HuH-7 (cell line): ENCODE data around the gene COL20A1.

Source experiments
- DNase-seq: peaks from one replicate; pipeline ENCODE4 v3.0.0; 2011; ENCODE audit warnings: low spot score

The COL20A1 gene

DNA sequence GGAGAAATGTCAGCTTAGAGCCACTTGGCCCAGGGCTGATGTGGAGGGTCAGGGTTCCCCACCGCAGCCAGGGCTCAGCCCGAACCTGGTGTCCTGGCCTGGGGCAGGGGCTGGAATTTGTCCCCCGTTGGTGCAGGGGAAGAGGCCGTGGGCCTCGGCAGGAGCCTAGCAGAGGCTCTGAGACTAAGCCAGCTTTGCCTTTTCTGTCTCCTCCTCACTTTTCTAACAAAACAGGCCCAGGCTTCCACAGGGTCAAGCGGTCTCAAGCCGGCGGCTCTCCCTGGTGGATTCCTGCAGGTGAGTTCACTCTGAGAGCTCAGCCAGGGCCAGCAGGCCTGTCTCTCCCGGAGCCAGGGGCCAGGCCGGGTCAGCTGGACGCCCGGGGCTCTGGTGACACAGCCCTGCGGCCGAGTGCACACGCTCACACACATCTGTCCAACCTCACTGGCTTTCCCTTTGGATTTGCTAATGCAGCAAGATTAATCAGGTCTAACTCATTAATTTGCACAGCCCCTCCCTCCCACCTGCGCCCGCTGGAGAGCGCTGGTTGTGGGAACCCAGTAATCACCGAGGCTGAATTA is 71.1 kb downstream of the COL20A1 start:
- DNase-seq, result no peak

GRCh38 chr20:63364801-63365585 is 72.0 kb downstream of the COL20A1 start:
- DNase-seq, result no peak

DNA sequence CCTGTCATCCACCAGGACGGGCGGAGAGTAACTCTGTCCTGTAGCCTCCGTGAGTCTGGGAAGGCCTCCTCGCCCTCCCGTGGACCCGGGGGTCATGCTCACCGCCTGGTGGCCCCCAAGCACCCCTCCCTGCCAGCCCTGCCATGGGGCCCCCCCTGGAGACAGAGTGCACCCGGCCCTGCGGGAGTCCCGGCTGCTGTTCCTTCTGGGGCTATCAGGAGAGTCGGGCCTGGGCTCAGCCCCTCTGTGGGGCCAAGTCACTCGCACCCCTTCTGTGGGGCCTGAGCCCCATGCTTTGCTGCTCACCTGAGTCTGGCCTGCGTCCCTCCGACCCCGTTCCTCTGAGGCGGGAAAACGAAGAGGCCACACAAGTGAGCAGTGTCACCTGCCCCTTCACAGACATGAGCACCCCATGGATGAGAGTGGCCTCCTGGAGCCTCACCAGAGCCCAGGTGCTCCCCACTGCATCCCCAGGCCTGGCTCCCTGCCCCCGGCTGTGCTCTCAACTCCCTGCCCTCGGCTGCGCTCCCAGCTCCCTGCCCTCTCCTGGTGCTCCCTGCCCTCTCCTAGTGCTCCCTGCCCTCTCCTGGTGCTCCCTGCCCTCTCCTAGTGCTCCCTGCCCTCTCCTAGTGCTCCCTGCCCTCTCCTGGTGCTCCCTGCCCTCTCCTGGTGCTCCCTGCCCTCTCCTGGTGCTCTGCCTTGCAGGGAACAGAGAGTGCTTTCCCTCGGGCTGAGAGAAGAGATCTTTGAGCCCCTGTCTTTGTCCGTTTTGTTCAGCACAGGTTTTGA is 72.8 kb downstream of the COL20A1 start:
- DNase-seq, result no peak

GRCh38 chr20:63366390-63367365 is 73.7 kb downstream of the COL20A1 start:
- no peak for DNase-seq

GRCh38 chr20:63367446-63368055 is 74.6 kb downstream of the COL20A1 start:
- DNase-seq, result no peak

GRCh38 chr20:63368151-63368550 is 75.2 kb downstream of the COL20A1 start:
- DNase-seq, result no peak

GRCh38 chr20:63369024-63369530 is 76.1 kb downstream of the COL20A1 start:
- DNase-seq, result no peak

DNA sequence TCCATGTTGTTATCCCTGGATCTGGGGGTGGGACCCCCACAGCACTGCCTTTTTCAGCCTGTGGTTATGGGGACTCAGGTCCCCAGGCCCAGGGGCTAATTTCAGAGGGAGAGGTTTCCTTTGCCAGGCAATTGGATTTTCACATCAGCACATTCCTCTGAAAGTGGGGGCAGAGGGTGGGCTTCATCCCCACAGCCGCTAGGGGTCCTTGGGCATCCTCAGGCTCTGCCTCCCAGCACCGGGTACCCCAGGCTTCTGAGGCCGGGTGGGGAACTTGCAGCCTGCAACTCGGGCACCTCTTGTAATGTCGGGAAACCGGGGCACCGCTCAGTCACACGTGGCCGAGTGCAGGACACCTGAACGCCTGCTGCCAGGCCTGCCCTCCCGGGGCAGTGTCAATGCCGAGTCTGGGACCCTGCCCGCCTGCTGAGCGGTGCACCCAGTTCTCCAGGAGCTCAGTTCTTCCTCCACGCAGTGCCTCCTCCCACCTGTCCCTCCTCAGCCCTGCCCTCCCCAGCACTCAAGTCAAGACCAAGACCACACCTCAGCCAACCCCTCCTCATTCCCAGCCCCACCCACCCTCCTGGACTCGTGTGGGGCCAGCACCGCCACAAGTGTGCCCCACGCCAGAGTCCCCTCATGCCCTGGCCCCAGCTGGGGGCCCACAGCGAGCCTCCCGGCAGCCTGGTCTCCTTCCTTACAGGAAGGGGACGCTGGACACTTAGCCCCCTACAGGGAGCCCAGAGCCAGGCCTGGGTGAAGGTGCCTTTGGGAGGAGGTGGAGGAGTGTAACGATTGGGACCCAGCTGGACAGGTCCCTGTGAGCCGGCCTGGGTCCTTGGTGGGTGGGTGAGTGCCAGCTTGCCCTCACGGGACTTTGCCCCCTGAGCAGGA is 77.0 kb downstream of the COL20A1 start:
- DNase-seq, result no peak

DNA sequence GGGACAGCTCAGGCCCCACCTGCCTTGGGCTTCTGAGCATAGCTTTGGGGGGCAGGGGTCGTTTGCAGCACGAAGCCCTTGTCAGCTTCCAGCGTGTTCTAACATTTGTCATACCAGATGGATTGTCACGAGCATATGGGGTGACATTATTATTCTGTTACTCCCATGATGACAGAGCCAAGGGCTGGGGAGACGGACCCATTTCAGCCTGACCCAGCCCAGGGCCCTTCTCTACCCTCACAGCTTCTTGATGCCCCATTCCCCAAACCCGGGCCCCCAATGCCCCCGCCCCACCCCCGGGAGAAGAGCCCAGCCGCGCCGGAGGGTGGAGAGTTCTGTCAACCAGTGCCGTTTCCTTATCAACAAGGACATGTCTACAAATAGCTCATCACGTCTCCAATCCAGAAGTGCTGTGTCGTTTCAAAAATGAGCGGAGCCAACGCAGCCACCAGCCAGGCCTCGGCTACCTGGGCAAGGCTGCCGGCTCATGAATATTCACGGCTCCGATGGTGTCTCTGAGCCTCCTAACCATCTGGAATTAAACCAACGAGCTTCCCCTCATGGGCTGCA is 77.7 kb downstream of the COL20A1 start:
- DNase-seq, result no peak

GRCh38 chr20:63371291-63371865 is 78.4 kb downstream of the COL20A1 start:
- DNase-seq, result no peak

DNA sequence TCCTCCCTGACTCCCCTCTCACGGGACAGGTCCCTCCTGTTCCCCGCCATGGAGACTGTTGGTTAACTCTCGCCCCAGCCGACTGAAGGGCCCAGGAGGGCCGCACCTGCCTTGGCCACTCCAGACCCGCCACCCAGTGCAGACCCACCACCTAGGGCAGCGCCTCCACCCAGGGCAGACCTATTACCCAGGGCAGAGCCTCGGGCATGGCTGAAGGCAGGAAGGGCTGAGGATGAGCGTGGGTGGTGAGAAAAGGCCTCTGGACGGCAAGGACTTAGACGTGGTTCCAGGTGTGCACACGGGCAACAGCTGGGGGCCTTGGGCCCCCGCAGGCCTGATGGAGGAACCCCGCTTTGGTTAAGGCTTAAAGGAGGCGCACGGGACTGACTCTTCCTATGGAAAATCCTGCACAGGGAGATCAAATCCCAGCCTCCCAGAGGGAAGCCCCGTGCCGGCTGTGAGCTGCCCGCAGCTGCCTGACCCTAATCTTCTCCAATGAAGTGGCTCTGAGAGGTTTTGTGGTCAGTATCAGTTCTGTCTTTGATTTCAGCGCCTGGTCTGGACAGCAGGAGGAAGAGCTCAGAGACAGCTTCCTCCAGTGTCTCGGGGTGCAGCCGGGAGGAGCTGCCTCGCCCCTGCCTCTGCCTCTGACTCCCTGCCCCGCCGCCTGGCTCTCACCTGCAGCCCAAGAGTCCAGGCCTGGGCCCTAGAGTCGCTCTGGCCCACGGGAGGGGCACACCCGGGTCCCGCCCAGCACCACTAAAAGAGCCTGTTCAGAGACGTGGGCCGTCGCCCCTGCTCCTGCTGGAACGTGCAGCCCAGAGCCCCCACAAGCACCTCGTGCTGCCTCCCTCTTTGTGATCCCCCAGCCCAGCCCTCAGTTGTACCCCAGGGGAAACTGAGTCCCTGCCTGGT is 80.2 kb downstream of the COL20A1 start:
- DNase-seq, result no peak

- no peak for DNase-seq
Observed at GRCh38 chr20:63373996-63374395, 81.0 kb downstream of the COL20A1 start.

DNA sequence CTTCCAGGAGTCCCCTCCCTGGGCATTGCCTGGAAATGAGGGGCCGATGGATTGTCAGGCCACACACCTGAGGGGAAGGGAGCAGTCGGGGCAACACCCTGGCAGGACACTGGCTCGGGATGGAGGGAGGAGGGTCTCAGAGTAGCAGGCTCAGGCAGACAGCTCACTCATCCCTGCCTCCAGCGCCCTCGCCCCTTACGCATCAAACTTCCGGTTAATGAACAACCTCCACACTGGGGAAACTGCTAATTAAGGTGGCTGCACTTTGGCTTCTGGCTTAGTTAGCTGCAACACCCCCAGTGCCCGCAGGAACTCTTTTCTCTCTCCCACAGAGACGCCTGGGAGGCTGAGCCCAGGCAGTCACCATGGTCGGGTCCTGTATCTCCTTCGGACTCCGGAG is 81.5 kb downstream of the COL20A1 start:
- DNase-seq, result no peak

DNA sequence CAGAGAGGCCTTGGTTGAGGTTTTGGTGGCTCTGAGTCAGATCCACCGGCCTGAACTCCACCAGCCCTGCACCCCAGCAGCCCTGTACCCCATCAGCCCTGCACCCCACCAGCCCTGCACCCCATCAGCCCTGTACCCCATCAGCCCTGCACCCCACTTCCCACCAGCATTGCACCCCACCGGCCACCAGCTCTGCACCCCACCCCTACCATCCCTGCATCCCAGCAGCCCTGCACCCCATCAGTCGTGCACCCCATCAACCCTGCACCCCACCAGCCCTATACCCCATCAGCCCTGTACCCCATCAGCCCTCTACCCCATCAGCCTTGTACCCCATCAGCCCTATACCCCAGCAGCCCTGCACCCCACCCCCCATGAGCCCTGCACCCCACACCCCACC is 82.5 kb downstream of the COL20A1 start:
- no peak for DNase-seq

- no peak for DNase-seq
Observed at GRCh38 chr20:63376283-63377250, 83.6 kb downstream of the COL20A1 start.

DNA sequence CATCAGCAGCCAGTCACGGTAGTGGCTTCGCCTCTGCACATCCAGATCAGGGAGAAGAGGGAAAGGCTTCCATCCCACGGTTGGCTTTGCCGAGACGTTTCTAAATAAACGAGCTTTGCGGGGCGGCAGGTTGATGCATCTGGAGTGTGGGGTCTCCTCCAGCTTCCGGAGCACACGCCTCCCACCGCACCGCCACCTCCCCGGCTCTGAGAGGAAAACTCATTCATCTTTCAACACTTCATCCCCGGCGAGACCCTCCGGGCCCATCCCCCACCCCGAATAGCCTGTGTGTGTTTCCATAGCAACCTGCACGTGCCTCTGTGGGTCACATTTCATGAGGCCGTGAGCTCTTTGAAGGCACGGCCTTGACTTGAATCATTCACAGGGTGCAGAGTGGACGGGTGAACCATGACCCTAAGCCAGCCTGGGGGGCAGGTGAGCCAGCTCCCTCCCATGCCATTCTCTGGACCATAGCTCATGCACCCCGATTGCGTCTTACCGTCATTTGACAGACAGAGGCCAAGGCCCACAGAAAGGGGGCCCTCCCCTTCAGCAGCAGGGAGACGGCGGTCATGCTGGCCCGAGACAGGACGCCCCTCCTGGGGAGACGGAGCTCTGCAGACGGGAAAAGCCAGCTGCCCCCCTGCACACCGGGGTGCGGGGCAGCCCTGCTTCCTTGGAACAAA is 84.4 kb downstream of the COL20A1 start:
- DNase-seq, result no peak
